AG10803 (cell line): ENCODE measurements around the gene USH1G.
A peak's percentile ranks its signal among the peaks of the same experiment; 100 is the strongest.

Source experiments
- DNase-seq: peaks from one replicate; pipeline ENCODE4 v3.0.0; 2010; ENCODE audit warnings: low read depth
- H3K4me3 ChIP-seq: 2 replicates; pipeline ENCODE4 v1.5.1; 2011; ENCODE audit warnings: mild to moderate bottlenecking, low read length, control low read depth
- CTCF ChIP-seq: conservative IDR thresholded peaks from 2 replicates; pipeline ENCODE4 v1.5.1; 2011; ENCODE audit warnings: mild to moderate bottlenecking, low read length, control low read depth, inconsistent platforms

USH1G gene

DNA sequence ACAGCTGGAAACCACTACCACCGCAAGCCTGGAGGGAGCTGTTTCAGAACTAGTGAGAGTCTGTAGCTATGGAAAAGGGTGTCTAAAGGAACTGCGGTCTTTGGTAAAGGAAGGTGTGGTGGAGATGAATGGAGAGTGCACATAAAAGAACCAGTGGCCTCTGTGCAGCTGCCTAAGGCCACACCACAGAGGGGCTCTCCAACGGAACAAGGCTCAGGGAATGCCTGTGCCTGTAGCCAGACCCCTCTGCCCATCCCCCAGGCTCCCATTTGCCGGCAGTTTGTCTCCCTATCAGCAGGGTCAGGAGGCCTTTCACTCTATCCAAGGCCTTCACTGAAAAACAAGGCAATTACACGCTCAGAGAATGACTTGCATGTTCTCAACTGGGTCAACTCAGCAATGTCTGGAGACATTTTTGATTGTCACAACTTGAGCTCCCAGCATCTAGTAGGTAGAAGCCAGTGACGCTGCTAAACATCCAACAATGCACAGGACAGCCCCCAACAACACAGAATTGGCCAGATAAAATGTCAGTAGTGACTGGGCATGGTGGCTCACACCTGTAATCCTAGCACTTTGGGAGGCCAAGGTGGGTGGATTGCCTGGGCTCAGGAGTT is 47.0 kb downstream of the USH1G start:
- H3K4me3 ChIP-seq, result no peak overlapping the region
- TF ChIP-seq CTCF, result no peak
- DNase-seq, result no peak

GRCh38 chr17:74875155-74875976 is 47.7 kb downstream of the USH1G start:
- TF ChIP-seq CTCF, result no peak
- no peak for DNase-seq

DNA sequence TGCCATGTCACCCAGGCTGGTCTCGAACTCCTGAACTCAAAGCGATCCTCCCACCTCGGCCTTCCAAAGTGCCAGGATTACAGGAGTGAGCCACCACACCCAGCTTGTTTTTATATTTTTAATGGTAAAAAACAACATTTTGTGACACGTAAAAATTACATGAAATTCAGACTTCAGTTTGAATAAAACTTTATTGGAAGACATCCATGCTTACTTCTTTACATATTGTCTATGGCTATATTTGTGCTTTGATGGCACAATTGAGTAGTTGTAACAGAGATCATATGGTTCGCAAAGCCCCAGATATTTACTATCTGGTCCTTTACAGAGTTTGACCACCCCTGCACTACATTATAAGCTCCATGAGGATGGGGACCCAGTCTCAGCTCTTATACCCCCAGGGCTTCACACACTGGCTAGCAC is 48.4 kb downstream of the USH1G start:
- H3K4me3 ChIP-seq, result no peak overlapping the region
- DNase-seq, result no peak
- TF ChIP-seq CTCF, result no peak

More at GRCh38 chr17:74875155-74875976, 47.7 kb downstream of the USH1G start:
- H3K4me3 ChIP-seq, result no peak overlapping the region

DNA sequence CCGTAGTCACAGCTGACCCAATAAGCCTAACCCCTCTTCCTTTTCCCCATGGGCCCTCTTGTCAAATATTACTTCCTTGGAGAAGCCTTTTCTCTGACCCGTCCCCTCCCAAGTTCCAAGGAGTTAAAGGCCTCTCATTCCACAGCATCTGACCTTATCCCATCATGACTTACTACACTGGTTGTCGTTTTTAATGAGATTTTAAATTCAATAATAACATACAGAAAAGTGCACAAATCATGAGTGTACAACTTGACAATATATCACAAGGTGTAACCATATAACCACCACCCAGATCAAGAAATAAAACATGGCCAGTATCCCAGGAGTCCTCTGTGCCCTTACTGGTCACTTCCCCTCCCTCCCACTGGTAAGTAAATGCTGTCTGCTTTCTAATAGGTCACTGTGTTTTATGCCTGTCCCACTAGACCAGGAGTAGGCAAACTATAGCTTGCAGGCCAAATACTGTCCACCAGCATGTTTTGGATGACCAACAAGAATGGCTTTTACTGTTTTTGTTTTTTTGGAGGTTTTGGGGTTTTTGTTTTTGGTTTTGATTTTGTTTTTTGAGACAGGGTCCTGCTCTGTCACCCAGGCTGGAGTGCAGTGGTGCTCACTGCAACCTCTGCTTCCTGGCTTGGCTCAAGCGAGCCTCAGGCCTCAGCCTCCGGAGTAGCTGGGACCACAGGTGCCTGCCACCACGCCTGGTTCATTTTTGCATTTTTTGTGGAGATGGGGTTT is 49.0 kb downstream of the USH1G start:
- H3K4me3 ChIP-seq, result peak overlapping the region; percentile 90
- DNase-seq, result no peak
- no peak for TF ChIP-seq CTCF

DNA sequence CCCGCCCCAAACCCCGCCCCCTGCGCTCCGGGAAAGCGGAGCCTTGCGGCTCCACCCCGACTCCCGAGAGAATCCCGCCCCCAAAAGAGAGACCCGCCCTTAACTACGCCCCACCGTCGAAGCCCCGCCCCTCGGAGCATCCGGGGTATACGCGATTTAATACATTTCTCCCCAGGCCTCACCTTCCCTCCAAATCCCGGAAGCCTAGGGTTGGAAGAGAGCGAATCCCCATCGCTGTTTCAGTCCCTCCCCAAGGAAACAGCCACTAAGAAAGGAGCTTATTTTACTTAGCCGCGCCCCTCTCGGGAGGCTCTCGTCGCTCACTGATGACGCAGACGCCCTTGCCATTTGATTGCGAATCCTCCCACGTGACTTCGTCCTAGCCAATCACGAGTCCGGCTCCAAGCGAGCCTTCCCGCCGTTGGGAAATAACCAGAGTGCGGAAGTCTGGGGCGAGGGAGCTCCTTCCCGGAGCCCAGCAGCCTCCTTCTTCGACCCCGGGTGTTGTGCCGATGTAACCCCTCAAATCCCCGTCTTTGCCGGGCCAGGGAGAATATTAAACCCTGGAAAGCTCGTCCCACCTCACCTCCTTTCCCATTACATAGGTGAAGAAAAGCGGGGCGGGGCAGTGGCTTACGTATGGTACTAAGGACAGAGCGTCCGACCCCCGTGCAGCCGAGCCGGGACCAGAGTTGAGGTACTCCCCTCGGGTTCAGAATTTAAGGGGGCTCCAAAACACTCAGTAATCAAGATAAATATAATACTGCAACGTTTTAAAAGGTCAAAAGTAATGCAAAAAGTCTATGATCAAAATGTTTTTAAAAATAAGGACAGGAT is 49.8 kb downstream of the USH1G start:
- DNase-seq, result peak; percentile 100
- peak overlapping the region; percentile 90 for H3K4me3 ChIP-seq
- no peak for TF ChIP-seq CTCF

DNA sequence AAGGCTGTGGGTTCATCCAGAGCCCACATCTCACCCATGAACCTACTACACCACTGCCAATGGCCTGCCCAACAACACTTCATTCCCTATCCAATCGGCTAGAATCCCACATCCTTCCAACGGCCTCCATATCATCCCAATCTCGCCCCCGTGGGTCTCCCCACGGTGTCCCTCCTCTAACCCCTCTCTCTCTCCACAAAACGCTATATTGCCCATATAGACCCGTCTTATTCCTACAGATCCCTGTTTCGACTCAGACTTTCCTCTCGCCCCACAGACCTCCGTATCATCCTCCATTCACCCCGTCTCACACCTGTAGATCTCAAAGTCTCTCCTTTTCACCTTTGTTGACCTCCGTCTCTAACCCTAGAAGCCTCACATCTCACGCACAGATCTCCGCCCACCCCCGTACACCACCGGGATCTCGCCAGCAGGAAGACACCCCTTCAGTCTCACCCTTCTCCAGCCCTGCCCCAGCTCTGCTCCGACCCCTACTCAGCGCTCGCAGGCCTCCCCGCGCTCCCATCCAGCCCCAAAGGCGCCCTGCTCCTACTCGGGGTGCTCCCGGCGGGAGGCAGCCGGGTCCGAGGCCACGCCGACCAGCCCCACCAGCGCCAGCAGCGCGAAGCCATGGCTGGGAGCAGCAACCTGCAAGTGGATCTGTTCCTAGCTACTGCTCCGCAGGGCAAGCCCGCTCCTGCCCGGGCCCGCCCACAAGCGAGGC is 50.6 kb downstream of the USH1G start, which contains the start of gene FDXR:
Gene FDXR, minus strand, starts transcription at position 682 of the 724 bp plus-strand sequence. Its CDS starts 50 bp downstream, at position 632.
- no peak for TF ChIP-seq CTCF
- peak within 1 kb of the TSS; percentile 90 for H3K4me3 ChIP-seq
- DNase-seq, result no peak
